Lung microvascular endothelial cell (primary cell): ENCODE data around the gene CALHM3. TPM values are rescaled to one million over a fixed set of nuclear protein-coding genes. Genes with fewer than 3 reads are reported as not detected.
"Not testable (repeated sequence)": the region's sequence is repeated elsewhere in the genome, so short reads cannot be mapped to it uniquely, and the experiment has no call there.

Experiments used
- DNase-seq, 2 donors: peaks; one replicate each; pipeline versions ENCODE4 v3.0.0 to v3.0.0-alpha.2; 2010; ENCODE audit warnings: low read depth in 2 of 2
- total RNA-seq: library from RNA; depleted of rRNA; stranded (reverse); fragments of >200 nt; gene quantifications from 2 replicates; pipeline ENCODE4 v1.2.1, GENCODE V29; 2014

Gene CALHM3
- total RNA-seq: not detected in 2 replicates

- no peak for DNase-seq
Observed at GRCh38 chr10:103479135-103479534, at the start of gene CALHM3. Gene CALHM3, minus strand, starts transcription at chr10:103479240. Its CDS starts 208 bp downstream, at chr10:103479032.

GRCh38 chr10:103528549-103528948 is 49.5 kb upstream of the CALHM3 start:
- DNase-seq: no peak

DNA sequence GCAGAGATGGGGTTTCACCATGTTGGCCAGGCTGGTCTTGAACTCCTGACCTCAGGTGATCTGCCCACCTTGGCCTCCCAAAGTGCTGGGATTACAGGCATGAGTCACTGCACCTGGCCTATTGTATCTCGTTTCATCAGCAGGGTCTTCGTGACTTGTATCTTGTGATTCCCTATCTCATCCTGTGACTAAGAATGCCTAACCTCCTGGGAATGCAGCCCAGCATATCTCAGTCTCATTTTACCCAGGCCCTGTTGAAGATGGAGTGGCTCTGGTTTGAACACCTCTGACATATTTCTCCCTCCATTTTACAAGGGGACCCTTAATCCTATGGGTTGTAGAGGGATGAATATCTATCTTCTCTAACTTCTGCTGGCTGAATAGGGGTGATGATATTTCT is 48.4 kb upstream of the CALHM3 start:
- peak in 1 of 2 donors; percentile 40 for DNase-seq

- DNase-seq: no peak
Observed at GRCh38 chr10:103525901-103526300, 46.9 kb upstream of the CALHM3 start.

DNA sequence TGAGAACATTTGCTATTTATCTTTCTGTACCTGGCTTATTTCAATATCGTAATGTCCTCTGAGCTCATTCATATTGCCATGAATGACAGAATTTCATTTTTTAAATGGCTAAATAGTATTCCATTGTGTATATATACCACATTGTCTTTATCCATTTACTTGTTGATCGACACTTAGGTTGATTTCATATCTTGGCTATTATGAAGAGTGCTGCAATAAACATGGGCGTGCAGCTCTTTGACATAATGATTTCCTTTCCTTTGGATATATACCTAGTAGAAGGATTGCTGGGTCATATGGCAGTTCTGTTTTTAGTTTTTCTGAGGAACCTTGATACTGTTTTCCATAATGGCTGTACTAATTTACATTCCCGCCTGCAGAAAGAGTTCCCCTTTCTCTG is 44.6 kb upstream of the CALHM3 start:
- DNase-seq: no peak

DNA sequence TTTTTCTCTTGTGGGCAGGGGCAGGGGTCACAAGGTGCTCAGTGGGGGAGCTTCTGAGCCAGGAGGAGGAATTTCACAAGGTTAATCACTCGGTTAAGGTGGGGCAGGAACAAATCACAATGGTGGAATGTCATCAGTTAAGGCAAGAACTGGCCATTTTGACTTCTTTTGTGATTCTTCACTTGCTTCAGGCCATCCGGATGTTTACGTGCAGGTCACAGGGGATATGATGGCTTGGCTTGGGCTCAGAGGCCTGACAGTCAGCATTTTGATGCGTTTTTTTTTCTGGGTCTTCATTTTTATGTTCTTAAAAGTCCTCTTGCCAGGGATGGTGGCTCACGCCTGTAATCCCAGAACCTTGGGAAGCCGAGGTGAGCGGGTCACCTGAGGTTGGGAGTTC is 43.0 kb upstream of the CALHM3 start:
- DNase-seq: not testable (repeated sequence)

GRCh38 chr10:103519798-103520197 is 40.8 kb upstream of the CALHM3 start:
- DNase-seq: no peak

DNA sequence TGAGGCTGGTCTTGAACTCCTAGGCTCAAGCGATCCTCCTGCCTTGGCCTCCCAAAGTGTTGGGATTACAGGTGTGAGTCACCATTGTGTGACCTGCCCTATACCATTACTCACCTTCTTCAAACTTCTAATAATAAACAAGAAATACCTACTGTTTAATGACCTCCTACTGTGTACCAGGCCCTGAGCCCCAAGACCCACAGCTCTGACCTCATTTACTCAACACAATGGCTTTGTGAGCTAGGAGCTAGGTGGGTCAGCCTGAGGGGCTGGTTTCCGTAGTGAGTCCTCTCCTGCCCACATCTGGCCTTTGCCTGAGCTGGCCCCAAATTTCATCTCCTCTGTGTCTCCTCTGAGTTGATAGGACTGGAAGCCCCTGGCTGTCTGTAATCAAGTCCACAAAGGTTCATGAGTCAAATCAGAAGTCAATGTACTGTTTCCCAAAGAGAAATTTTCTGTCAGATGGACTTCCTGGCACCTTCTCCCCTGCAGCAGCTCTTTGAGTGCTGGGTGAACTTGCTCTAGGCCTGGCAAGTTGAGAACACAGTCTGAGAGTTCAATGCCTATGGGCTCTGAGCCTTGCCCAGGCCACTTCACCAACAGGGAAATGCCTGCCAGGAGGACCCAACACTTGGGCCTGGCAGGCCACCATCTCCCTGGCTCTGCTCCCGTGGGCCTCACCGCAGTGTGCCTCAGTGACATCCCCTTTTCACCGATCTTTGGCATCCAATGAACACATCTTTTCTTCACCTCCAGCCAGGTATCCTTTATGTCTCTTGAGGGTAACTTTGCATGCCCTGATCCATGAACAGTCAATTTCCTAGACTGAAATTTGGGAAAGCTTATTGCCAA is 38.4 kb upstream of the CALHM3 start:
- no peak for DNase-seq

DNA sequence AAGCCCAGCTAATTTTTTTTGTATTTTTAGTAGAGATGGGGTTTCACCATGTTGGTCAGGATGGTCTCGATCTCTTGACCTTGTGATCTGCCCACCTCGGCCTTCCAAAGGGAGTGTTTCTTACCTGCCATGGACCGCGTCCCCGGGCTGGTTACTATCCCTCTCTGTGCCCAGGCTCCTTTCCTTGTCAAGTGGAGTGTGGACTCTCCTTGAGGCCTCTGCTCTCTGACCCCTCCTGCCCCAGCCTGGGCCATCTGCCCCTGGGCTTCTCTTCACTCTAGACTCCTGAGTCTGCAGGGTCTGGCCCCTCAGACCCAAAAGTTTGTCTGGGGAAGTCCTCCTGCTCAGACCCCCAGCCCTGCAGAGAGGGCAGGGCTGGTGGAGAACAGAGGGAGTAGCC is 35.2 kb upstream of the CALHM3 start:
- no peak for DNase-seq

GRCh38 chr10:103513380-103514060 is 34.5 kb upstream of the CALHM3 start:
- DNase-seq: no peak

DNA sequence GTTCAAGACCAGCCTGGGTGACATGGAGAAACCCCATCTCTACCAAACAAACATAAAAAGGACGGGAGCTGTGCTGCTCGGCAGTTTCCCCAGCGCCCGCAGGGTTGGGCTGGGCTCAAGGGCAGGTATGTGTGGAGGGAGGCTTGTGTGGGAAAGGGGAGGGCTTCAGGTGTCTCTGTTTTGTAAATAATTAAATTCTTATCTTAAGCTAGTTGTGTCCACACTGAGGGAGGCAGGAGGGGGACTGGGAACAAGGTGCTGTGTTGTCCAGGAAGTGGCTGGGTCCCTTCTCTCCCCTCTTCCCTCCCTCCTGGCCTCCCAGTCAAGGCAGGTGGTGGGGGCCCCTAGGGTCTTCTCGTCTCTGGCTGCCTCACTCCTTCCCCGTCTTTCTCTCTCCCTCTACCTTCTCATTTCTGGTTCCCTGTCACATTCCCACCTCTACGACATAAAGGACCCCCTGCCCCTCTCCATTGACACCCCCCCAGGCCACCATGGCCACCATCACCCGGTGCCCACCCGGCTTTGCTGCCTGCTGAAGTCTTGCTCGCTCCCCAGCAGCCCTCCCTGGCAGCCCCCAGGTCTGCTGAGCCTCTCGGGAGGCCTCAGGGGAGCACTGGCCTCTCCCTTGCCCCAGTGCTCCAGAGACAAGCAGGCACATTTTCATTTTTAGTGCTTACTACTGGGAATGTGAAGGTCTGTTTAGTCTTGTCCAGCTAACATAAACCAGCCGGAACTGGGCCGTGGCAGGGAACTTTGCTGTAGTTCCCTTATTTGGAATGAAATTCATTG is 33.7 kb upstream of the CALHM3 start:
- no peak for DNase-seq

DNA sequence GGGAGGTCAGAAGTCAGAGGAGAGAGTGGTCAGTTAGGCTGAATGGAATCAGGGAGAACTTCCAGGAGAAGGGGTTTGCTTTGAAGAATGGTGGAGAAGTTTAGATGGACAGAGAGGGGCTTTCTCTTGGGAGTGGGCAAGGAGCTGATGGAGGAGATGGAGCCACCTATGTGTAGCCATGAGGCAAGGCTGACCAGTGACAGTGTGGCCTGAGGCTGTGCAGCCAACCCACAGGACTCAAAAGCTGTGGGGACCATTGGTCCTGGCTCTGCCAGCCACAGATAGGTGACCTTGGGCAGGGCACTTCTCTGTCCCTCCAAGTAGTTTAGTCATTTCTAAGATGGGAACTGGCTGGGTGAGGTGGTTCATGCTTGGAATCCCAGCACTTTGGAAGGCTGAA is 33.1 kb upstream of the CALHM3 start:
- DNase-seq: no peak

DNA sequence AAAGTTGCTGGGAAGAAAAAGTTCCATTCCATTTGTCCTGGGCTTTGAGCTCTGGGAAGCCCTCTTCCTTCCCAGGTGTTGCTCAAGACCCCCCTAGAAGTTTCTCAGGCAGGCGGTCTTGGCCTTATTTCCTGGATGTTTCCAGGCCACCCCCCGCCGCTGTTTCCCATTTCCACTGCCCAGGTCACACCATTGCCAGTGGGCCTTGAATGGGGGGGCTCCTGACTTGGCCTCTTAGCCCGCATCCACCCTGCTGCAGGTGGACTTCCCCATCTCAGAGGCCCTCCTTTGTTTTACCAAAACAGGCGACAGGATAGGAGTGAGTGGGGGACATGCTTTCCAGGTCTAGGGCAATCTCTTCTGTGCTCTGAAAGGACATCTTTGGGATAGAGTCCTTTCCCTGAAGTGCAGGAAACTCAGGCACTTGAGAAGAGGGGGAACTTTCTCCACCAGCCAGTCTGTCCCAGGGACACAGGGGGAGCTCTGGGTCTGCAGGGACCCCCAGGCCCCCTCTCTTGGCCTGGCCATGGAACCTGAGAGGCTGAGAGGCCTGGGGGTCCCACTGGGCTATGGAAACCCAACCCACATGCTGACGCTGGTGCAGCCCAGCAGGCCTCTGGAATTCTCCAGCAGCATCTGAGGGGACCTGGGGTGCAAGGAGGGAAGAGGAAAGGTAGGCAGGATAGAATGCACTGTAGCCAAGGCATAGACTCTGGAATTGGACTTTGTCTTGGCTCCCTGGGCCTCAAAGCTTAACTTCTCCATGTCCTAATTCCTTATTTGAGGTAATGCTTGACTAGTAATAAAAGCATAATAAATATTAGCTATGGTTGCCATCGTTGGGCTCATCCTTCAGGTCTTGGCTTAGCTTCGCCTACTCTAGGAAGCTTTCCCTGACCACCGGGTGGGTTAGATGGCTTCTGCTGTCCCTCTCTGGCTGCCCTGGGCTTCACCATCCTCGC is 32.0 kb upstream of the CALHM3 start:
- no peak for DNase-seq

DNA sequence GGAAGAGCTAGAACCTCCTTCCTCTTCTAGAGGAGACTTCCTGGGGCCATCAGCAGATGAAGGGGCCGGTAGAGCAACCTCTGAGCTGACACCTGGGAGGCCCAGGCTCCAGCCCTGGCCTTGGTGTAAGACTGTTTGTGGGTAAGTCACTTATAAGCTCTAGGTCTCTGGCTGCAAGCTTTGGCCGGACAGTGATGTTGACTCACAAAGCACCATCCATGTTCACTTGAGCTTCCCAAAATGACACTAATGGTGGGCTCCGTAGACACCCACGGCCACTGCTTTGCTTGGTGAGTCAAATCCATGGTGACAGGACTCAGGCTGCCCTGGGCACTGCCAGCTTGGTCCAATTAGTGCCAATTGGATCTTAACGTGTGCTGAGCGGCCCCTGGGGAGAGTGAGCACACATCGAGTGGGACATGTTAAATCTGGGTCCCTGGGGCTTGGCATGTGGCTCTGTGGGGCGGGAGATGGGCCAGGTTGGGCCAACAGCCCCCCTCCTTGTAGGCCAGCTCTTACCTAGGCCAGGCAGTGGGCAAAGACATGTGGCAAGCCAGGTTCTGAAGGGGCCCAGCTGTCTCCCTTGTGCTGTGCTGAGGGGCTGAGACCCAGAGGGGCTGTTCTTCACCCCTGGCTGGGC is 31.1 kb upstream of the CALHM3 start:
- DNase-seq: no peak

GRCh38 chr10:103507235-103508191 is 28.5 kb upstream of the CALHM3 start:
- no peak for DNase-seq

DNA sequence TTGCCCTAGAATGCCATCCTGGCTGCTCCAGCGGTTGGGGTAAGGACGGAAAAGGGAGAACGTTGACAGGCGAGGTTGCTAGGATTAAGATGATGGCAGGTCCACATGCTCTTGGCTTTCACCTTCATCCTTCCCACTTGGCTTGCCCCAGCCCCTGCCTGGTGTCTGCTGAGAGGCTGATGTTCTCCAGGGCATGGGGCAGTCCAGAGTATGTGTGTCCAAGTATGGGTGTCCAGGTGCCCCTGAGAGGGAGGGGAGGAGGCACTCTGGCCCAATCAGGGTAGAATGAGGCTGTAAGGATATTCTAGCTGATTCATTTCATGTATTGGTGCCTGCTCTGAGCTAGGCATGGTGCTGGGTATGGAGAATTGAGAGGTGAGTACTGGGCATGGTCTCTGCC is 27.0 kb upstream of the CALHM3 start:
- DNase-seq: no peak

- DNase-seq: peak; percentile 84
Observed at GRCh38 chr10:103504181-103504783, 25.2 kb upstream of the CALHM3 start.

GRCh38 chr10:103503777-103504176 is 24.7 kb upstream of the CALHM3 start:
- DNase-seq: not testable (repeated sequence)
